Measurements from ENCODE around the gene SMYD5. TPM values are rescaled to one million over a fixed set of nuclear protein-coding genes. Genes with fewer than 3 reads are reported as not detected.

Gene SMYD5
- total RNA-seq, 1 experiment from 2014 or later: 28.3 TPM

GRCh38 chr2:73223821-73224220 is 9.8 kb downstream of the SMYD5 start:
- no peaks in the 10 kb centered on the region for H3K4me1 ChIP-seq (replicated peaks; ENCODE audit: insufficient read depth)
- no peak for DNase-seq
- ChIA-PET POLR2A (ENCODE audit: unreplicated experiment) (interaction anchor here (0.7 kb wide), 1 partner anchor 272 kb away, joined by 6 read pairs; no protein-coding TSS in a partner anchor), CTCF (no interaction called here)
- no peak overlapping the region for H2AFZ ChIP-seq
- H3K36me3 ChIP-seq (ENCODE audit: low read depth): peaks cover 30% of the 10 kb centered on the region
- no peak overlapping the region for H3K27ac ChIP-seq
- peaks cover 5% of the 10 kb centered on the region for H4K20me1 ChIP-seq (ENCODE audit: insufficient read depth)
- intact Hi-C loops (cut with micrococcal nuclease; ENCODE audit: unreplicated experiment): no loop called here
- H3K27me3 ChIP-seq (ENCODE audit: insufficient read depth, low read depth): no peaks in the 10 kb centered on the region
- no TSS peak for BruUV-seq (replicated peaks)
- H3K4me3 ChIP-seq: no peak overlapping the region
- TF ChIP-seq, protein P1, sequence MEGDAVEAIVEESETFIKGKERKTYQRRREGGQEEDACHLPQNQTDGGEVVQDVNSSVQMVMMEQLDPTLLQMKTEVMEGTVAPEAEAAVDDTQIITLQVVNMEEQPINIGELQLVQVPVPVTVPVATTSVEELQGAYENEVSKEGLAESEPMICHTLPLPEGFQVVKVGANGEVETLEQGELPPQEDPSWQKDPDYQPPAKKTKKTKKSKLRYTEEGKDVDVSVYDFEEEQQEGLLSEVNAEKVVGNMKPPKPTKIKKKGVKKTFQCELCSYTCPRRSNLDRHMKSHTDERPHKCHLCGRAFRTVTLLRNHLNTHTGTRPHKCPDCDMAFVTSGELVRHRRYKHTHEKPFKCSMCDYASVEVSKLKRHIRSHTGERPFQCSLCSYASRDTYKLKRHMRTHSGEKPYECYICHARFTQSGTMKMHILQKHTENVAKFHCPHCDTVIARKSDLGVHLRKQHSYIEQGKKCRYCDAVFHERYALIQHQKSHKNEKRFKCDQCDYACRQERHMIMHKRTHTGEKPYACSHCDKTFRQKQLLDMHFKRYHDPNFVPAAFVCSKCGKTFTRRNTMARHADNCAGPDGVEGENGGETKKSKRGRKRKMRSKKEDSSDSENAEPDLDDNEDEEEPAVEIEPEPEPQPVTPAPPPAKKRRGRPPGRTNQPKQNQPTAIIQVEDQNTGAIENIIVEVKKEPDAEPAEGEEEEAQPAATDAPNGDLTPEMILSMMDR (conservative IDR thresholded peaks at IDR 0.05): no peak
- no peak for TF ChIP-seq EZH2 (IDR thresholded peaks at IDR 0.05; ENCODE audit: low read depth)
- H3F3A ChIP-seq (ENCODE audit: insufficient read depth, low read depth): no peaks in the 10 kb centered on the region
- no peaks in the 10 kb centered on the region for H3K9me3 ChIP-seq (ENCODE audit: insufficient read depth, low read depth)
- H3K4me2 ChIP-seq: no peak overlapping the region
- H3K79me2 ChIP-seq (ENCODE audit: low read depth): peaks cover 2% of the 10 kb centered on the region
- no peaks in the 10 kb centered on the region for H3K9me2 ChIP-seq (ENCODE audit: insufficient read depth)

GRCh38 chr2:73225513-73226360 is 11.7 kb downstream of the SMYD5 start:
- H3K4me3 ChIP-seq: no peak overlapping the region
- BruUV-seq (replicated peaks): no TSS peak
- peaks cover 22% of the 10 kb centered on the region for H3K36me3 ChIP-seq (ENCODE audit: low read depth)
- no peaks in the 10 kb centered on the region for H3K9me2 ChIP-seq (ENCODE audit: insufficient read depth)
- no peaks in the 10 kb centered on the region for H3K9me3 ChIP-seq (ENCODE audit: insufficient read depth, low read depth)
- H3K79me2 ChIP-seq (ENCODE audit: low read depth): no peaks in the 10 kb centered on the region
- no peak overlapping the region for H3K27ac ChIP-seq
- H2AFZ ChIP-seq: no peak overlapping the region
- ChIA-PET POLR2A (ENCODE audit: unreplicated experiment) (no interaction called here), CTCF (no interaction called here)
- no peaks in the 10 kb centered on the region for H3K4me1 ChIP-seq (replicated peaks; ENCODE audit: insufficient read depth)
- H4K20me1 ChIP-seq (ENCODE audit: insufficient read depth): peaks cover 5% of the 10 kb centered on the region
- H3F3A ChIP-seq (ENCODE audit: insufficient read depth, low read depth): no peaks in the 10 kb centered on the region
- intact Hi-C loops (cut with micrococcal nuclease; ENCODE audit: unreplicated experiment): no loop called here
- no peak for DNase-seq
- TF ChIP-seq, protein P1 (conservative IDR thresholded peaks at IDR 0.05): no peak
- TF ChIP-seq EZH2 (IDR thresholded peaks at IDR 0.05; ENCODE audit: low read depth): no peak
- no peak overlapping the region for H3K4me2 ChIP-seq
- H3K27me3 ChIP-seq (ENCODE audit: insufficient read depth, low read depth): no peaks in the 10 kb centered on the region

DNA sequence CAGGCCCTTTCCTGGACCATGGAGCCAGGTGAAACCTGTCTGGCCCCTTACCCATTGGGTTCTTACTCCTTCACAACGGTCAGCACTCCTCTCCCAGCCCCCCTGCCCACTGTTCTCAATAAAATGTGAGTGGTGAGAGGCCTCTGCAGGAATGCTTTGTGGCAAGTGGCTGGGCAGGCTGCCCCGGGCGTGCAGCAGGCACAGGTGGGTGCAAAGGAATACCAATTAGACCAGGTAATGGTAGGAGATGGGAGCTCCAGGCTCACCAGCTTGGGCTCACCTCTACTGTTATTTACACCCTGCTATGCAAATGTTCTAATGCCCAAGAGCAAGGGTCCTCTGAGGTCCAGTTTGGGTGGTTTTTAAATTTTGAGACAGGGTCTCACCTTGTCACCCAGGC is 13.0 kb downstream of the SMYD5 start:
- Histone ChIP-seq H2AFZ (no peak overlapping the region), H3K4me2 (no peak overlapping the region), H3K9me2 (ENCODE audit: insufficient read depth) (no peaks in the 10 kb centered on the region), H3K4me3 (no peak overlapping the region), H3F3A (ENCODE audit: insufficient read depth, low read depth) (no peaks in the 10 kb centered on the region), H3K79me2 (ENCODE audit: low read depth) (no peaks in the 10 kb centered on the region), H4K20me1 (ENCODE audit: insufficient read depth) (peaks cover 5% of the 10 kb centered on the region), H3K27me3 (ENCODE audit: insufficient read depth, low read depth) (no peaks in the 10 kb centered on the region), H3K27ac (no peak overlapping the region), H3K9me3 (ENCODE audit: insufficient read depth, low read depth) (no peaks in the 10 kb centered on the region), H3K36me3 (ENCODE audit: low read depth) (peaks cover 9% of the 10 kb centered on the region), H3K4me1 (replicated peaks; ENCODE audit: insufficient read depth) (no peaks in the 10 kb centered on the region)
- ChIA-PET CTCF (no interaction called here), POLR2A (ENCODE audit: unreplicated experiment) (interaction anchor here (0.6 kb wide), 1 partner anchor 669 kb away, joined by 12 read pairs; no protein-coding TSS in a partner anchor)
- intact Hi-C loops (cut with micrococcal nuclease; ENCODE audit: unreplicated experiment): no loop called here
- BruUV-seq (replicated peaks): no TSS peak
- DNase-seq: no peak
- TF ChIP-seq, protein P1 (conservative IDR thresholded peaks at IDR 0.05): no peak
- TF ChIP-seq EZH2 (IDR thresholded peaks at IDR 0.05; ENCODE audit: low read depth): no peak

Data from PC-9 (cell line).